Keratinocyte (primary cell): ENCODE results near the gene GALT. TPM values are rescaled to one million over a fixed set of nuclear protein-coding genes. Genes with fewer than 3 reads are reported as not detected.
A peak's percentile ranks its signal among the peaks of the same experiment; 100 is the strongest.

Source experiments
- DNase-seq: peaks from one replicate; pipeline ENCODE4 v3.0.0-alpha.2; 2011; ENCODE audit warnings: low read depth, missing footprints, low spot score
- FAIRE-seq: peaks from 2 replicates; lab custom pipeline; 2011; peaks lifted over from hg19 to GRCh38; lab: Jason Lieb, UNC
- H2AFZ ChIP-seq: 2 replicates; pipeline ENCODE4 v1.6.0; 2012; ENCODE audit warnings: low read length, control low read depth, inconsistent platforms; ENCODE audit not compliant: control insufficient read depth
- H3K27ac ChIP-seq: 2 replicates; pipeline ENCODE4 v1.5.1; 2011; ENCODE audit warnings: low read length; ENCODE audit not compliant: control insufficient read depth, insufficient read depth
- H3K27me3 ChIP-seq: 3 replicates; pipeline ENCODE4 v1.6.0; 2011; ENCODE audit warnings: low read length; ENCODE audit not compliant: control insufficient read depth, insufficient read depth; ENCODE audit errors: extremely low read depth
- H3K36me3 ChIP-seq, 2 experiments: 2 replicates in 1 of 2; 3 replicates in 1 of 2; pipeline ENCODE4 v1.5.1; 2011; ENCODE audit warnings: low read length in 2 of 2, mild to moderate bottlenecking in 1 of 2; ENCODE audit not compliant: control insufficient read depth in 2 of 2, insufficient read depth in 2 of 2; ENCODE audit errors: extremely low read depth in 1 of 2
- H3K4me1 ChIP-seq: 3 replicates; pipeline ENCODE4 v1.5.1; 2011; ENCODE audit warnings: low read length; ENCODE audit not compliant: control insufficient read depth, insufficient read depth; ENCODE audit errors: extremely low read depth
- H3K4me2 ChIP-seq: 3 replicates; pipeline ENCODE4 v1.6.0; 2011; ENCODE audit warnings: low read depth, low read length; ENCODE audit not compliant: control insufficient read depth, insufficient read depth; ENCODE audit errors: extremely low read depth
- H3K4me3 ChIP-seq, 3 experiments: fragments of 200-600 bp in 1 of 3; sonication (generic) in 1 of 3; 2 replicates in 2 of 3; 3 replicates in 1 of 3; pipeline ENCODE4 v1.5.1; 2011 to 2016; ENCODE audit warnings: low read length in 3 of 3, mild to moderate bottlenecking in 3 of 3, control low read depth in 2 of 3, inconsistent platforms in 1 of 3, low read depth in 1 of 3, mixed read lengths in 1 of 3, mixed run types in 1 of 3, moderate library complexity in 1 of 3; ENCODE audit not compliant: control insufficient read depth in 2 of 3, insufficient read depth in 2 of 3; ENCODE audit errors: extremely low read depth in 1 of 3
- H3K79me2 ChIP-seq: 2 replicates; pipeline ENCODE4 v1.6.0; 2012; ENCODE audit warnings: low read length; ENCODE audit not compliant: control insufficient read depth, insufficient read depth
- H3K9ac ChIP-seq: 3 replicates; pipeline ENCODE4 v1.6.0; 2011; ENCODE audit warnings: low read length; ENCODE audit not compliant: control insufficient read depth, insufficient read depth; ENCODE audit errors: extremely low read depth
- H3K9me1 ChIP-seq: 3 replicates; pipeline ENCODE4 v1.6.0; 2011; ENCODE audit warnings: low read length; ENCODE audit not compliant: control insufficient read depth, insufficient read depth; ENCODE audit errors: extremely low read depth
- H3K9me3 ChIP-seq: 2 replicates; pipeline ENCODE4 v1.5.1; 2012; ENCODE audit warnings: low read depth, low read length; ENCODE audit not compliant: control insufficient read depth
- H4K20me1 ChIP-seq: 3 replicates; pipeline ENCODE4 v1.6.0; 2011; ENCODE audit warnings: low read length; ENCODE audit not compliant: control insufficient read depth, insufficient read depth; ENCODE audit errors: extremely low read depth
- CTCF ChIP-seq, 3 experiments: IDR thresholded peaks in 1 of 3; conservative IDR thresholded peaks in 1 of 3; optimal IDR thresholded peaks in 1 of 3; 2 replicates in 2 of 3; 3 replicates in 1 of 3; pipeline versions ENCODE3 to v1.5.1; 2011; ENCODE audit warnings: low read length in 3 of 3, mild to moderate bottlenecking in 3 of 3, moderate library complexity in 2 of 3, control low read depth in 1 of 3, inconsistent platforms in 1 of 3; ENCODE audit not compliant: insufficient read depth in 2 of 3; ENCODE audit errors: extremely low read depth in 1 of 3
- EZH2 ChIP-seq: IDR thresholded peaks from one replicate; pipeline ENCODE4 v1.6.1; 2012; ENCODE audit warnings: inconsistent platforms, mild to moderate bottlenecking, low read length, moderate library complexity
- dilution Hi-C: fragments of 300-500 bp; cut with MboI; formaldehyde crosslinking; loops from one replicate; pipeline ENCODE4 v1.7.0; 2020; ENCODE audit warnings: low sequenced_read_pairs; ENCODE audit not compliant: extremely low pct_ligation_motif_present
- polyA plus RNA-seq, 5 experiments: library from polyadenylated mRNA; depleted of rRNA in 3 of 5; stranded (reverse) in 3 of 5; stranded (forward) in 1 of 5; unstranded in 1 of 5; fragments of >200 nt; gene quantifications; 1 replicate in 1 of 5; 2 replicates in 3 of 5; 3 replicates in 1 of 5; pipeline versions ENCODE4 v1.2.1 to v1.2.3, GENCODE V29; 2011 to 2012; ENCODE audit warnings: missing spikeins in 2 of 5, low read depth in 1 of 5, low replicate concordance in 1 of 5

GALT gene
- polyA plus RNA-seq, 1 donor (not counting 4 experiments of a cell fraction or from before 2014, with no cell fraction given) = 30.8 TPM

GRCh38 chr9:34689116-34689470 is 42.6 kb downstream of the GALT start:
- Histone ChIP-seq H3K36me3 (peaks cover 0 to 3% of the 10 kb centered on the region in 2 experiments), H3K4me2 (no peak overlapping the region), H3K9me3 (no peaks in the 10 kb centered on the region), H3K27ac (no peak overlapping the region), H3K4me1 (no peaks in the 10 kb centered on the region), H2AFZ (no peak overlapping the region), H3K4me3 (no peak overlapping the region), H3K9ac (no peak overlapping the region), H3K79me2 (no peaks in the 10 kb centered on the region), H3K27me3 (no peaks in the 10 kb centered on the region), H3K9me1 (no peaks in the 10 kb centered on the region), H4K20me1 (no peaks in the 10 kb centered on the region)
- TF ChIP-seq CTCF (optimal IDR thresholded peaks at IDR 0.05 in 1 of 3, IDR thresholded peaks at IDR 0.05 in 1 of 3, conservative IDR thresholded peaks at IDR 0.05 in 1 of 3; ENCODE audit: extremely low read depth in 1 of 3, insufficient read depth in 2 of 3, low read length in 3 of 3) (no peak), EZH2 (no peak)
- dilution Hi-C loops = no loop called here
- no peak for DNase-seq
- peak; percentile 13 for FAIRE-seq

GRCh38 chr9:34689512-34689911 is 43.0 kb downstream of the GALT start:
- Histone ChIP-seq H3K4me2 (no peak overlapping the region), H4K20me1 (no peaks in the 10 kb centered on the region), H3K27me3 (no peaks in the 10 kb centered on the region), H3K79me2 (no peaks in the 10 kb centered on the region), H3K4me3 (no peak overlapping the region), H2AFZ (no peak overlapping the region), H3K9ac (no peak overlapping the region), H3K36me3 (no peaks in the 10 kb centered on the region), H3K9me3 (no peaks in the 10 kb centered on the region), H3K4me1 (no peaks in the 10 kb centered on the region), H3K27ac (no peak overlapping the region), H3K9me1 (no peaks in the 10 kb centered on the region)
- dilution Hi-C loops = no loop called here
- no peak for TF ChIP-seq CTCF (optimal IDR thresholded peaks at IDR 0.05 in 1 of 3, IDR thresholded peaks at IDR 0.05 in 1 of 3, conservative IDR thresholded peaks at IDR 0.05 in 1 of 3; ENCODE audit: extremely low read depth in 1 of 3, insufficient read depth in 2 of 3, low read length in 3 of 3)
- no peak for TF ChIP-seq EZH2
- DNase-seq (no peak), FAIRE-seq (no peak)
